MCF 10A (cell line): ENCODE data around the gene PPP3R1. TPM values are rescaled to one million over a fixed set of nuclear protein-coding genes. Genes with fewer than 3 reads are reported as not detected.

Experiments used
- BruUV-seq: library from RNA; stranded (reverse); fragments of 400-500 nt; replicated peaks from 2 replicates; lab custom pipeline; 2021; lab: Mats Ljungman, UMichigan
- CTCF ChIA-PET: fragments of 300-600 bp; sonication (Branson Sonifier 250); formaldehyde crosslinking; extraction: SDS; loops from one replicate; lab custom pipeline; 2021; ENCODE audit warnings: antibody characterized with exemption, inconsistent platforms; lab: Yijun Ruan, JAX
- POLR2A ChIA-PET: fragments of 300-600, 350-650 bp; sonication (Branson Sonifier 250); formaldehyde crosslinking; extraction: SDS; loops from one replicate; lab custom pipeline; 2020; ENCODE audit warnings: antibody characterized with exemption, inconsistent platforms; lab: Yijun Ruan, JAX
- DNase-seq: peaks from one replicate; pipeline ENCODE4 v3.0.0-alpha.2; 2018; ENCODE audit not compliant: unreplicated experiment
- H3K27ac Mint-ChIP-seq: one replicate; pipeline ENCODE4 v1.8.0; 2022; ENCODE audit warnings: mild to moderate bottlenecking, low read depth, mixed read lengths; ENCODE audit not compliant: unreplicated experiment
- H3K27me3 Mint-ChIP-seq: one replicate; pipeline ENCODE4 v1.8.0; 2022; ENCODE audit warnings: mixed read lengths; ENCODE audit not compliant: insufficient read depth, unreplicated experiment
- H3K36me3 Mint-ChIP-seq: one replicate; pipeline ENCODE4 v1.8.0; 2022; ENCODE audit warnings: mild to moderate bottlenecking, moderate library complexity, mixed read lengths; ENCODE audit not compliant: insufficient read depth, unreplicated experiment
- H3K4me1 Mint-ChIP-seq: one replicate; pipeline ENCODE4 v1.8.0; 2022; ENCODE audit warnings: mixed read lengths; ENCODE audit not compliant: insufficient read depth, unreplicated experiment
- H3K4me3 Mint-ChIP-seq: one replicate; pipeline ENCODE4 v1.8.0; 2022; ENCODE audit warnings: mild to moderate bottlenecking, moderate library complexity, mixed read lengths; ENCODE audit not compliant: unreplicated experiment
- H3K9me3 Mint-ChIP-seq: one replicate; pipeline ENCODE4 v1.8.0; 2022; ENCODE audit warnings: mixed read lengths; ENCODE audit not compliant: unreplicated experiment
- CTCF ChIP-seq: fragments of 200-600 bp; IDR thresholded peaks from one replicate; pipeline ENCODE4 v1.8.0; 2022; ENCODE audit warnings: antibody characterized with exemption, mild to moderate bottlenecking; ENCODE audit not compliant: unreplicated experiment
- intact Hi-C: fragments of 100-400 bp; cut with micrococcal nuclease; formaldehyde crosslinking; loops from 2 replicates; pipeline ENCODE4 v1.14.1; 2022
- total RNA-seq: library from RNA; stranded (reverse); gene quantifications from 2 replicates; pipeline ENCODE4 v1.2.3, GENCODE V29; 2022

Gene PPP3R1
- total RNA-seq, 1 experiment from 2014 or later: 54.6 TPM

DNA sequence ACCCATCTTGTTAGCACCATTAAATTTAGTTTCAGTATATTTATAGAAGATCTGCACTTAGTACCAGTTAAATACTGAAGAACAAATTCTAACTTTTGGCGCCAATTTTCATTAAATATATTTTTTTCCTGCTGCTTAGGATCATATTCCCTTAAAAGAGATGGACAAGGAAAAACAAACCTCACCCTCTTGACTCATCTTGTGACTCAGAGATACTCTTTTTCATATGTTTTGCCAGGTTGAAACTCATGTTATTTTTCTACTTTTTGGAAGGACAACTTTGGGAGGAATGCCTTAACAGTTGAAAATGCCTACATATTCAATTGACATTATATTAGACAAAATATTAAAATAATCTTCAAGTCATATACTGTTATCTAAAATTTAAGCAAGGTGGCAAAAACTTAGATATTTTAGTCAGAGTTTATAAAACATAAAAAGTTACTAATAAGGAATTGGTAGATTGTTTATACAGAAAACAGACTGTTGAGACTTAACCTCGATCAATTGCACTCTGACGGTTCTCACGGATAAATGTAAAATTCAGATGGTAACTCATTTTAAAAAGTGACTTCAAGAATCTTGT is 58.5 kb downstream of the PPP3R1 start:
- ChIA-PET CTCF (interaction anchor here (1.5 kb wide), 1 partner anchor 8 kb away, joined by 3 read pairs; no protein-coding TSS in a partner anchor), POLR2A (interaction anchor here (1.0 to 4.9 kb wide), 4 partner anchors 22 to 58 kb away, joined by 3 to 54 read pairs (median 8); partner anchors contain the start of genes PNO1 and PPP3R1)
- no TSS peak for BruUV-seq
- peak; percentile 65 for DNase-seq
- H3K27me3 Mint-ChIP-seq: no peaks in the 10 kb centered on the region
- intact Hi-C loops: loop anchor here (5.0 kb wide), 1 partner anchor 37 kb away; the partner anchor contains the start of gene PNO1
- TF ChIP-seq CTCF: no peak
- H3K27ac Mint-ChIP-seq: peak overlapping the region; percentile 86
- peaks cover 4% of the 10 kb centered on the region for H3K36me3 Mint-ChIP-seq
- H3K4me1 Mint-ChIP-seq: peaks cover 43% of the 10 kb centered on the region
- peak overlapping the region; percentile 38 for H3K4me3 Mint-ChIP-seq
- no peaks in the 10 kb centered on the region for H3K9me3 Mint-ChIP-seq

DNA sequence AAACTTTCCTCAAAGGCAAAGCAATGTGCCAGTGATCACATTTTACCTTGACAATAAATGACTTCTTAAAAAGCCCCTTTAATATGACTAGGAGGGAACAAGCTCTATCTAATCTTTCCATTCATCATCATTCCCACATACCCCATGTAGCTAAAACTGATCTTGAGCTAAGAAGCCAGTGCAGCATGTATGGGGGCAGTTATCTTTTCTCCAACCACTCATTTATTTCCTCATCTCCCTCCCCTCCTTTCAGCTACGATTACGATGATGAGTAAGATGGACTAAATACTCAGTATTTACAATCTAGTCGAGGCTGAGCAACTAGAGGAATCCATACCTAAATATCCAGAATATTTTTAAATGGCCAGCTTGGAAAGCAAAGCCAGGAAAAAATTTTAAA is 59.2 kb downstream of the PPP3R1 start:
- no TSS peak for BruUV-seq
- Mint-ChIP-seq H3K27me3 (no peaks in the 10 kb centered on the region), H3K27ac (peak overlapping the region; percentile 86), H3K4me1 (peaks cover 43% of the 10 kb centered on the region), H3K9me3 (no peaks in the 10 kb centered on the region), H3K36me3 (peaks cover 9% of the 10 kb centered on the region), H3K4me3 (no peak overlapping the region)
- no peak for DNase-seq
- intact Hi-C loops: loop anchor here (5.0 kb wide), 1 partner anchor 36 kb away; the partner anchor contains the start of gene PNO1
- POLR2A ChIA-PET: interaction anchor here (0.6 to 4.9 kb wide), 5 partner anchors 23 to 87 kb away, joined by 3 to 54 read pairs (median 5); partner anchors contain the start of gene PPP3R1
- TF ChIP-seq CTCF: no peak
- CTCF ChIA-PET: interaction anchor here (0.5 to 0.8 kb wide), 4 partner anchors 9 to 90 kb away, joined by 3 to 6 read pairs (median 4); no protein-coding TSS in a partner anchor

DNA sequence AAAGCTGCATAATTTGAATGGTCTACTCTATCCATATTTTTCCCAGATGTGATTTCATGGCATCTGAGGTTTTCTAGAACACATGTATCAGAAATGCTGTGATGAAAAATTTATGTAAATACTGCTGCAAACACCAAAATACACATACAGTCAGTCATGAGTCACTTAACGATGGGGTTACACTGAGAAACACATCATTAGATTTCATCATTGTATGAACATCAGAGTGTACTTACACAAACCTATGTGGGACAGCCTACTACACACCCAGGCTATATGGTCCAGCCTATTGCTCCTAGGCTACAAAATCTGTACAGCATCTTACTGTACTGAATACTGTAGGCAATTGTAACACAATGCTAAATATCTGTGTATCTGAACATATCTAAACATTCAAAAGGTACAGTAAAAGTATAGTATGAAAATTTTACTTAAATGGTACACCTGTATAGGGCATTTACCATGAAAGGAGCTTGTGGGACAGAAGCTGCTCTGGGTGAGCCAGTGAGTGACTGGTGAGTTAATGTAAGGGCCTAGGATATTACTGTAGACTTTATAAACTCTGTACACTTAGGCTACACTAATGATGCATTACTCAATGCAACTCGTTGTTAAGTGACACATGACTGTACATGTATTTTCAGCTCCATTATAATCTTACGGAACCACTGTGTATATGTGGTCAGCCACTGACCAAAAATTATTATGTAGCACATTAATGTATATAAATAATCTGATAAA is 61.2 kb downstream of the PPP3R1 start:
- Mint-ChIP-seq H3K27me3 (no peaks in the 10 kb centered on the region), H3K27ac (peak overlapping the region; percentile 81), H3K36me3 (peaks cover 23% of the 10 kb centered on the region), H3K9me3 (no peaks in the 10 kb centered on the region), H3K4me3 (no peak overlapping the region), H3K4me1 (peaks cover 43% of the 10 kb centered on the region)
- intact Hi-C loops: loop anchor here (2.0 to 5.0 kb wide), 2 partner anchors 34 to 60 kb away; partner anchors contain the start of gene PNO1
- DNase-seq: peak; percentile 82
- no peak for TF ChIP-seq CTCF
- POLR2A ChIA-PET: interaction anchor here (0.6 to 4.9 kb wide), 9 partner anchors 15 to 101 kb away, joined by 3 to 54 read pairs (median 6); partner anchors contain the start of genes PNO1 and PPP3R1
- BruUV-seq: TSS peak; percentile 90
- CTCF ChIA-PET: interaction anchor here (0.5 to 1.1 kb wide), 3 partner anchors 34 to 91 kb away, joined by 3 read pairs; no protein-coding TSS in a partner anchor
